Duodenal mucosa (tissue), 2 donors: Measurements from ENCODE around the gene PRKAB1.

Experiments used
- H3K27ac ChIP-seq: one replicate; pipeline ENCODE4 v1.7.0; 2013; ENCODE audit warnings: low read depth, low read length
- H3K27me3 ChIP-seq, 2 donors: one replicate each; pipeline ENCODE4 v1.7.0; 2013; ENCODE audit warnings: low read length in 2 of 2, control low read depth in 1 of 2; ENCODE audit not compliant: insufficient read depth in 2 of 2, control insufficient read depth in 1 of 2
- H3K36me3 ChIP-seq, 2 donors: one replicate each; pipeline ENCODE4 v1.7.0; 2013; ENCODE audit warnings: low read length in 2 of 2, control low read depth in 1 of 2; ENCODE audit not compliant: insufficient read depth in 2 of 2, control insufficient read depth in 1 of 2
- H3K4me1 ChIP-seq, 2 donors: one replicate each; pipeline ENCODE4 v1.7.0; 2013; ENCODE audit warnings: low read length in 2 of 2, control low read depth in 1 of 2; ENCODE audit not compliant: insufficient read depth in 2 of 2, control insufficient read depth in 1 of 2
- H3K4me3 ChIP-seq, 2 donors: one replicate each; pipeline ENCODE4 v1.7.0; 2013; ENCODE audit warnings: low read length in 2 of 2, low read depth in 1 of 2
- H3K9ac ChIP-seq, 2 donors: one replicate each; pipeline ENCODE4 v1.7.0; 2013; ENCODE audit warnings: low read length in 2 of 2, low read depth in 1 of 2
- H3K9me3 ChIP-seq, 2 donors: one replicate each; pipeline ENCODE4 v1.7.0; 2013; ENCODE audit warnings: low read length in 2 of 2, control low read depth in 1 of 2; ENCODE audit not compliant: control insufficient read depth in 1 of 2

The PRKAB1 gene

DNA sequence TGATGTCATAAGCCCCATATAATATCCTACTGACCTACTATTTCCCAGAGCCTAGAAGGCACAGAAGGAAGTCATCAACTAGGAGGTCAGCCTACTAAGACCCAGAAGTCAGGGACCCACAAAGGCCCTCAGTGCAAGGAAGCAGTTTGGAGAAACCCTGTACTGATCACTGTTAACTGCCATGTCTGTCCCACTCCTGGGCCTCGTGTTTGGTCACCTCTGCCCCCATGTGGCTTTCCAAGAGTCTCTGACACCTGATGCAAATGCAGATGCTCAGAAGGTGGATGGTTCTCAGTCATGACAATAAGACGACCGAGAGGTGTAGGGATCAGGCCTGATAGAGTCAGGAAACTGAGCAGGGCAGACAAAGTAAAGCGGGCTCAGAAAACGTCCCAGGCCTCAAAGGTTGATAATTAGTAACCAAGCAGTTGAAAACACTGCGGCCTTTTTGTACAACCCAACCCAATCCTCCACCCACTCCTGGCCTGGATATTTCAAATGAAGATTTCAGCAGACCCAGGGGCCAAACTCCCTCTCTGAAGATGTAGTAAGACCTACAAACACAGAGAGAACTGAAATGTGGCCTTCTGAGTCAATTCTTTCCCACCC, 23.4 kb downstream of the PRKAB1 start:
- Histone ChIP-seq H3K27me3 (no peaks in the 10 kb centered on the region), H3K4me1 (peaks cover 62% of the 10 kb centered on the region in 2 donors), H3K9me3 (no peaks in the 10 kb centered on the region), H3K4me3 (no peak overlapping the region), H3K36me3 (no peaks in the 10 kb centered on the region), H3K9ac (no peak overlapping the region), H3K27ac (no peak overlapping the region)

GRCh38 chr12:119692410-119692809, 24.5 kb downstream of the PRKAB1 start:
- H3K9me3 ChIP-seq: no peaks in the 10 kb centered on the region
- peaks cover 50 to 51% of the 10 kb centered on the region in 2 donors for H3K4me1 ChIP-seq
- H3K27me3 ChIP-seq: no peaks in the 10 kb centered on the region
- H3K36me3 ChIP-seq: peaks cover 0 to 1% of the 10 kb centered on the region in 2 donors
- H3K9ac ChIP-seq: no peak overlapping the region
- H3K27ac ChIP-seq: peak overlapping the region; percentile 59
- no peak overlapping the region for H3K4me3 ChIP-seq

DNA sequence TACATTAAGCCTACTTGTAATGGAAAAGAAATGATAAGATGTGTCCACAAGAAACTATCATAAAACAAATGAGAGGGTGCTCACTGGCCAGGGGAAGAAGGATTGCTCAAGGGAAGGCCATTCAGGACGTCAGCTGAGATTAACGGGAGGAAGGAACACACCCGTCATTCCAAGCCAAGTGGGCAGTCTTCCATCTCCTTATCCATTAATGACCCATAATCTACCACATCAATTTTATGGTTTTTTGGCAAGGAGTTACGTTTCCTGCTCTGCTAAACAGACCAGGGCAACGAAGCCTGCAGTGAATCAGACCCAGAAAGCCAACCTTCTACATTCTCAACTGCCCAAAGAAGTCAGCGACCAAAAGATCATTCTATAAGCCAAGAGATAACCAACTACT, 25.1 kb downstream of the PRKAB1 start:
- Histone ChIP-seq H3K27ac (peak overlapping the region; percentile 66), H3K4me1 (peaks cover 45 to 47% of the 10 kb centered on the region in 2 donors), H3K27me3 (no peaks in the 10 kb centered on the region), H3K4me3 (no peak overlapping the region), H3K9me3 (no peaks in the 10 kb centered on the region), H3K36me3 (peaks cover 0 to 7% of the 10 kb centered on the region in 2 donors), H3K9ac (peak overlapping the region; percentile 10 to 26)

DNA sequence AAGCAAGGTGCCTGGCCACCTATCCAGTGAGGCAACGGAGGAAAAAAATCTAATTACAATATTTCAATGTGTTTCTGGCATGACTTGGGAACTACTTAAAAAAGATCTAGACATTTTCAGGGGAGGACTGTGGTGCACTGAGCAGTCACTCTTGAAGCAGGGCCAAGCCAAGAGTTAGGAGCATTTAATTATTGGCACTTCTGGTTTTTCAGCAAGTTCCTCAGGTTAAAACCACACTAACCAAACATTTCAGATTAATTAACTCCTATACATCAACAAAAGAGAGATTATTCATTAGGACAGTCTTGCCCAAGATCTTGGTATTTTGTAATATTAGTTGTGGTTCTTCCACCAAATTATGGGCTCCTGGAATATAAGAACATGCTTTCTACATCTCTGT, 25.6 kb downstream of the PRKAB1 start:
- H3K4me3 ChIP-seq: no peak overlapping the region
- H3K9ac ChIP-seq: peak overlapping the region; percentile 10 to 26
- peak overlapping the region; percentile 66 for H3K27ac ChIP-seq
- peaks cover 0 to 9% of the 10 kb centered on the region in 2 donors for H3K36me3 ChIP-seq
- no peaks in the 10 kb centered on the region for H3K9me3 ChIP-seq
- H3K27me3 ChIP-seq: no peaks in the 10 kb centered on the region
- peaks cover 40 to 42% of the 10 kb centered on the region in 2 donors for H3K4me1 ChIP-seq

GRCh38 chr12:119694111-119694510, 26.2 kb downstream of the PRKAB1 start:
- Histone ChIP-seq H3K27ac (peak overlapping the region; percentile 66), H3K4me3 (no peak overlapping the region), H3K4me1 (peaks cover 39 to 41% of the 10 kb centered on the region in 2 donors), H3K36me3 (peaks cover 0 to 9% of the 10 kb centered on the region in 2 donors), H3K9ac (peak overlapping the region in 1 of 2 donors; percentile 8), H3K9me3 (no peaks in the 10 kb centered on the region), H3K27me3 (no peaks in the 10 kb centered on the region)

DNA sequence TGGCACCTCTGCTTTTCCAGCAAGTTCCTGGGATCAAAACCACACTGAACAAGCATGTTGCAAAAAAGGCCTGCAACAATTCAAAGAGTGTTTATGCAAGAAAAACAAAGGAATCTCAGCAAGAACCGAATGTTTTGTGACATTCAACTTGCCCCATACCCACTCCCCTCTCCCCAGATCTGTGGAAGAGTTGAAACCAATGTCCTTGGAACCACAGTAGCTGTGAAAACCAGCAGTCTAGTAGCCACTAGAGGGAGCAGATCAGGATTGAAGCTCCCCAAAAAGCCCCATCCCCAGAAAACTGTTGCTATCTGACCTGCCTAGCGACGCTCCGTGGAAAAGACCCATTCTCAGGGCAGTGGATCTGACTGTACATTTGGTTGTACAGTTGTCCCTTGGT, 27.1 kb downstream of the PRKAB1 start:
- Histone ChIP-seq H3K4me1 (peaks cover 39 to 40% of the 10 kb centered on the region in 2 donors), H3K27ac (no peak overlapping the region)

GRCh38 chr12:119696943-119697342, 29.0 kb downstream of the PRKAB1 start:
- no peak overlapping the region for H3K27ac ChIP-seq
- peaks cover 22 to 27% of the 10 kb centered on the region in 2 donors for H3K4me1 ChIP-seq
- no peaks in the 10 kb centered on the region for H3K9me3 ChIP-seq

More for the DNA sequence above, 27.1 kb downstream of the PRKAB1 start:
- no peak overlapping the region for H3K9ac ChIP-seq
- H3K4me3 ChIP-seq: no peak overlapping the region
- H3K36me3 ChIP-seq: peaks cover 0 to 15% of the 10 kb centered on the region in 2 donors
- H3K27me3 ChIP-seq: no peaks in the 10 kb centered on the region
- no peaks in the 10 kb centered on the region for H3K9me3 ChIP-seq

DNA sequence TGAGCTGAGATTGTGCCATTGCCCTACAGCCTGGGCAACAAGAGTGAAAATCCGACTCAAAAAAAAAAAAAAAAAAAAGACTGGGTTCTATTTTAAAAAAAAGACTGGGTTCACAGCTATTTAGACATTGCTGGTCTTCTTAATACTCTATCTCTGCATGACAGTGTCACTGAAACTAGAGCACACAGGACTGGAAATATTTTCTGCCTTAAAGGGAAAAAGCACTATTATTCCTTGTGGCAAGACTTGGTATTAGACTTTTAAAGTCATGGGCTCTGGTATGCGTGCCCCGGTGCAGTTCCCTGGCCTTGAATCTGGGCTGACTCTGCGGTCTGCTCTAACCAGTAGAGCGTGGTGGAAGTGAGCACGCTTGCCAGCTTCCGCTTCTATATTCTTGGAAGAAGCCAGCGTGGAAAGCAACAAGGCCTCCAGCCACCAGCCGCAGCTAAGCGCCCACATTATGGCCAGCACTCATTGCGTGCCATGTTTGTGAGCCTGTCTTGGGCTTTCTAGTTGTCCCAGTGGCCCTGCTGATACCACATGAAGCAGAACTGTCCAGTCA, 31.3 kb downstream of the PRKAB1 start:
- H3K4me3 ChIP-seq: no peak overlapping the region
- no peaks in the 10 kb centered on the region for H3K27me3 ChIP-seq

More at GRCh38 chr12:119696943-119697342, 29.0 kb downstream of the PRKAB1 start:
- Histone ChIP-seq H3K27me3 (no peaks in the 10 kb centered on the region), H3K4me3 (no peak overlapping the region), H3K36me3 (peaks cover 0 to 21% of the 10 kb centered on the region in 2 donors), H3K9ac (no peak overlapping the region)

GRCh38 chr12:119700078-119700477, 32.1 kb downstream of the PRKAB1 start:
- Histone ChIP-seq H3K27ac (no peak overlapping the region), H3K4me1 (peaks cover 0 to 1% of the 10 kb centered on the region in 2 donors), H3K27me3 (no peaks in the 10 kb centered on the region), H3K9ac (no peak overlapping the region), H3K4me3 (no peak overlapping the region), H3K36me3 (peaks cover 0 to 21% of the 10 kb centered on the region in 2 donors), H3K9me3 (no peaks in the 10 kb centered on the region)

More for the DNA sequence above, 31.3 kb downstream of the PRKAB1 start:
- Histone ChIP-seq H3K4me1 (peaks cover 0 to 8% of the 10 kb centered on the region in 2 donors), H3K9me3 (no peaks in the 10 kb centered on the region), H3K9ac (no peak overlapping the region), H3K27ac (no peak overlapping the region), H3K36me3 (peaks cover 0 to 21% of the 10 kb centered on the region in 2 donors)

- Histone ChIP-seq H3K4me1 (no peaks in the 10 kb centered on the region), H3K9me3 (no peaks in the 10 kb centered on the region), H3K27ac (no peak overlapping the region), H3K36me3 (peaks cover 0 to 12% of the 10 kb centered on the region in 2 donors), H3K9ac (no peak overlapping the region), H3K4me3 (no peak overlapping the region), H3K27me3 (no peaks in the 10 kb centered on the region)
These were observed 36.3 kb downstream of the PRKAB1 start for GRCh38 chr12:119704065-119704747.
